Stimulated activated CD4-positive, alpha-beta T cell treated with anti-CD3 and anti-CD28 coated beads, Interleukin-12 subunit alpha, Interleukin-12 subunit beta, amount 100 ng/mL, for 48 hours (primary cell): ENCODE measurements around the gene FAM120B.

Experiments
- DNase-seq, 3 donors: peaks; one replicate each; pipeline ENCODE4 v3.0.0-alpha.2; 2020; ENCODE audit warnings: low read depth in 2 of 3, low spot score in 1 of 3

The FAM120B gene

GRCh38 chr6:170286246-170286933 is 20.2 kb upstream of the FAM120B start:
- DNase-seq = no peak

GRCh38 chr6:170286934-170287265 is 19.7 kb upstream of the FAM120B start:
- no peak for DNase-seq

- no peak for DNase-seq
Observed at GRCh38 chr6:170287371-170287876, 19.1 kb upstream of the FAM120B start.

GRCh38 chr6:170288091-170288631 is 18.4 kb upstream of the FAM120B start:
- no peak for DNase-seq

DNA sequence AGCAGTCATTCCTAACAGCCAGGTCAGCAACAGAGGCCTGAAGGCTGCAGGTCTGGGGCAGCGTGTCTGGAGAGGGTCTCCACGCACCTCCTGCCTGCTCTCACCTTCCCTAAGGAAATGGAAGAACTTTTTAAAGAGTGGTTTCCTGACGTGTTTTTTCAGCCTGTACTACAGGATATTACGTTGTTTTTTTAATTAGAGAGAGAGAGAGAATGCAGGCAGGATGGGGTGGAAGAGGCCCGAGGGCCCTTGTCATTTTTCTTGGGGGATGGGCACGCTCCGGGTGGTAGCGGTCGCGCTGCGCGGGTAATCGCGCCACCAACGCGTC is 17.7 kb upstream of the FAM120B start:
- DNase-seq = no peak

GRCh38 chr6:170289180-170289931 is 17.2 kb upstream of the FAM120B start:
- DNase-seq = no peak

- DNase-seq = no peak
Observed at GRCh38 chr6:170289951-170290295, 16.6 kb upstream of the FAM120B start.

- DNase-seq = no peak
Observed at GRCh38 chr6:170290296-170291128, 16.0 kb upstream of the FAM120B start, which contains the start of gene DLL1. Gene DLL1 (minus strand): TSS chr6:170291078. CDS start chr6:170290139, 939 bp downstream.

DNA sequence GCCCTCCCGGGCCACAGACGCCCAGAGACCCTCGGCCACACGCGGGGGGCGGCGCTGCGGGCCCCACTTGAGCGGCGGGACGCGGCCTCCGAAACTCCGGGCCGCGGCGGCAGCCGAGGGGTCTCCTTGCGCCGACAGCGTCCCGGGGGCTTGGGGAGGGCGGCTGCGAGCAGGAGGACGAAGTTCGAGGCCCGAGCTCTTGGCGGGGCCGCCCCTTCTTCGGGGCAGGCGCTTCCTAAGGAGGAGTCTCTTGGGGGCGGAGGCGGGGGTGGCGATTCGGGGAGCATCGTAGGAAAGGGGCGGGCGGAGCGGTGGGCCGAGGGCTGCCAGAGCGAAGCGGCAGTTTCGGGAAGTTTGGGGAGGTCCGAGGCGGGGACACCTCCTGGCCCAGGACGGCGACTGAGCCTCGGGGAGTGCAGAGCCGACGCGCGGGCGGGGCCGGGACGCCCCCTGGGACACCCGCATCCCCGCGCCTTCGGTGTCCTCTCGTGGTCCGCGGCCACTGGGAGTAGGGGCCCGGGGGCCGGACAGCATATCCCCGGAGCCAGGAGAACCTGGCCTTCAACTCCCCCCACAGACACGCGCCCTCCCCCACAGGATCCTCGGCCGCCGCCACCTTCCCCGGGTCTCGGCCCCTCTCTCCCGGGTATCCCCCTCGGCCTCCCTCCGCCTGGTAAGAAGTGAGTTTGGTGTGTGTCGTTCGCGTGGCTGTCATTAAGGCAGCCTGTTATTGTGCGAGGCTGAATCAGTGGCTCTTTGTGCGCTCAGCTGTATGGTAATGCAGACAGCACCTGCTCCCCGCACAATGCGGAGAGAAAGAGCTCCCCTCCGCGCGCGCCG is 15.1 kb upstream of the FAM120B start:
- DNase-seq = no peak

DNA sequence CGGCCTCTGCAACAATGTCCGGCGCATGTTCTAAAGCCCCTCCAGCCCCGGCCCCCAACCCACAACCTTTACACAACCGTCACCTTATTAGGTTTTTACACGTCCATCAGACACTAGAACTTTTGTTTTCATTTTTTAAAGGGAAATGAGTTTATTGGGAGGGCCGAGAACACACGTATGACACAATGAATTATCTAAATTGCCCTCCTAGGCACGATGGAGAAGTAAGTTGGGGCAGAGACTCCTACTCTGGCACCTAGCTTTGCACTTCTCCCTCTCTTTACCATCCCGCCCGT is 14.5 kb upstream of the FAM120B start:
- DNase-seq = no peak

DNA sequence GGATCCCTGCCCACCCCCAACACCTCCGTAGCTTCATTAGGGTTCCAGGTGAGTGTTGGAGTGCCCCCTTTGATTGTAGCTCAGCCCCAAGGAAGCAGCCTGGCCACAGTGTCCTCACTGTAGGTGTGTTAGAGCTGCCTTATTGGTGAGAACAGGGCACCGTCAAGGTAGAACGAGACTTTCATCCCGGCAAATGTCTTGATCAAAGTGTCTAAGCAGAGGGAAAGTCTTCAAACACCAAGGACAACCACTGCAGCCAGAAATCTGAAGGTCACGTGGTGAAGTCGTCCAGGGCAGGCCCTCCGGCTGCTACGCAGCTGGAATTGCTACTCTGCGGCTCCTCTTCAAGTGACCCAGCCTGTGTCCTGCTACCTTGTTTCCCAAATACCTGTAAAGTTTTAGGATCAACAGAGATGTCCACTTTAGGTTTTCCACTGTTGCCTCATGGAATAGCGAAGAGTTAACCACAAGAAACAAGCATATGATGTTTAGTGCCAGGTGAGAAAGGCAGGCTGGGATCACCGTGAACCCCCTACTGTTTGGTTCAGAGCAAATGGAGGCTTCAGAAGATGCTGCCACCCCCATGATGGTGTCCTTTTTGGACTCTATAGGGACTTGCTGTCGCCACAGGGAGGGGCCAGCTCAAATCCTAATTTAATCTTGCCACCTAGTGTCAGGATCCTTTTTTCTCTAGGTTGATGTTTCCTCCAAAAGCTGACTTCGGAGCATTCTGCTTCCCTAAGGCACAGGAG is 14.0 kb upstream of the FAM120B start:
- no peak for DNase-seq

GRCh38 chr6:170293341-170294231 is 13.0 kb upstream of the FAM120B start:
- no peak for DNase-seq

GRCh38 chr6:170294298-170294730 is 12.2 kb upstream of the FAM120B start:
- DNase-seq = no peak

- DNase-seq = no peak
Observed at GRCh38 chr6:170294813-170295509, 11.6 kb upstream of the FAM120B start.

DNA sequence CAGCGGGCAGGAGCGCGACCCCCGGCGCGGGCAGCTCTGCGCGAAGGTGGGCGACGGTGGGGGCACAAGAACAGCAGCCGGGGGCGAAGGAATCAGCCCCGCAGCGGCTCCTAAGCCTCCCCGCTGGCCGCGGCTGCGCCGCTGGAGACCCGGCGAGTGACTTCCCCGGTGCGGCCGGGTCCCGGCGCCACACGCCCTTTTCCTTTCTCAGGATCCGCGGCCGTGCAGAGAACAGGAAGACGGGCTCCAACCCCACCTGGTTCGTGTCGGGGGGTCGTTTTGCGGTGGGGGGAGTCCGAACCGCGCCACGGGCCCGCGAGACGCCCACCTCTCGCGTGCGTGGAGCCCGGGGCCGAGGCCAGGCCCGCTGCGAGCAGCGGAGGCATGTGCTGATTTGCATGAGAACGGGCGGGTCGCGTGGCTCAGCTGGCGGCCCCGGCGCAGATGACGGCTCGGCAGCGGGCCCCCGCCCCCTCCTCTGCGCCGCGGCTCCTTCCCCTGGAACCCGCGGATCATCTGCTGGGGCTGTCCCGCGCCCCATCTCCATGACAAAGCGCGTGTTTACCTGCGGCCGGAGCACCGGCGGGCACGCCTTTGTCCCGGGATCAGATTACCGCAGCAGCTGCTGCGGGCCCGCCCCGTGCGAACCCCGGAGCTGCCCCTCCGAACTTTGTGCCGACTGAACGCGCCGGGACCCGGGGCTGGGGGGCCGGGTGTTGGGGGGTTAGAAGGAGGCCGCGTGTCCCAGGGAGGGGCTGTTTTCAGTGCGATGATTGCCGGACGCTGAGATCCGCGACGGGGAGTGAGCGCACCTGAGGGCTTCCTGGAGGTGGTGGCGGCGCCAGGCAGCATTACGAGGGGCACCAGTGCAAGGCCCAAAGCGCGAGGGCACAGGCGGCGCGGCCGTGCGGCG is 10.8 kb upstream of the FAM120B start:
- DNase-seq = no peak

GRCh38 chr6:170296423-170296745 is 10.2 kb upstream of the FAM120B start:
- DNase-seq = no peak

DNA sequence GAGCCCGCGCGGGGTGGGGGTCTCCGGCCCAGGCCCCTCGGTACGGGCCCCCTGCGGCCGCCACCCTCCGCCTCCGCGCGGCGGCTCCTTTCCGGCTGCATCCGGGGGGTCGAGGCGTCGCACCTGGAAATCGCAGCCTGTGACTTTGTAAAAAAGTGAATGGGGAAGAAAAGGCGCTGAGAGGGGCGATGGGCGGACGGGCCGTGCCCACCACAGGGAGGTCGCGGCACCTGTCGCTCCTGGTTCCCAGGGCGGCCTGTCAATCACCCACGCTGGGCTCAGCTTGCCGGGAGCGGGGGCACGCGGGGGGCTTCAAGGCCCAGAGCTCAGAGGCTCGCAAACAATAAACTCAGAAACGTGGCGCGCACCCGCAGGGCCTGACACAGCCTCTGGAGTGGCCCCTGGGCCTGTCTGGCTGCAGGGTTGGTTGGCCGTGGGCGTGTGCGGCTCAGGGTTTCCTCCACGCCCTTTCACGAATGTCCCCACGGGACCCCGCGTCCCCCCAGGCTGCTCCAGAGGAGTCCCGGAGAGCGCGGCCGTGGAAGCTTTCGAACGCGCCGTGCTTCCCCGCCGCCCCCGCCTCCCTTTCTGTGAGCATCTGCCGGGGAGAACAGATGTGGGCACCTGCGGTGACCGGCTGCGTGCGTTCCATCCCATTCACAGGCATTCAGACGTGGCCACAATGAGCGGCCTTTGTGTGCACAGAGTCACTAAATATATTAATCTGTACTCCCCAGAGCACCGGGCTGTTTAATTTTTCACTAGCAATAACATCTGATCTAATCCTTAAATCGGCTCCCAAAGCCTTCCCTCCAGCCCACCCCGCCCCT is 9.6 kb upstream of the FAM120B start:
- DNase-seq = no peak
